ENCODE data around the gene LAMTOR1.

- TF ChIP-seq JUN (IDR thresholded peaks at IDR 0.05; ENCODE audit: low read depth, low read length) (no peak), EZH2 (IDR thresholded peaks at IDR 0.05; ENCODE audit: low read depth, low read length, severe bottlenecking) (no peak), POLR2A (IDR thresholded peaks at IDR 0.05; ENCODE audit: control extremely low read depth in 1 of 2, low read depth in 2 of 2, low read length in 2 of 2) (no peak), CTCF (IDR thresholded peaks at IDR 0.05; ENCODE audit: control extremely low read depth in 1 of 3, insufficient read depth in 1 of 3, low read depth in 1 of 3, low read length in 3 of 3) (no peak), RBBP5 (IDR thresholded peaks at IDR 0.05; ENCODE audit: borderline replicate concordance, low read depth, low read length) (no peak)
Measured at GRCh38 chr11:72084076-72084475, 19.0 kb downstream of the LAMTOR1 start.
